Upper lobe of right lung (tissue), 1 donor: ENCODE results near the gene SLC35F3. TPM values are rescaled to one million over a fixed set of nuclear protein-coding genes. Genes with fewer than 3 reads are reported as not detected.

Experiments used
- ATAC-seq: fragments of 200-7000 bp; cut with Tn5 transposase; one replicate; pipeline ENCODE4 v1.9.1; 2020; ENCODE audit warnings: mild to moderate bottlenecking, moderate library complexity
- DNase-seq: peaks from one replicate; pipeline ENCODE4 v3.0.0-alpha.2; 2020
- H3K27ac ChIP-seq: fragments of 200-600 bp; one replicate; pipeline ENCODE4 v1.8.0; 2022
- H3K27me3 ChIP-seq: fragments of 200-600 bp; one replicate; pipeline ENCODE4 v1.8.0; 2022; ENCODE audit warnings: mild to moderate bottlenecking
- H3K36me3 ChIP-seq: fragments of 200-600 bp; one replicate; pipeline ENCODE4 v1.8.0; 2022
- H3K4me1 ChIP-seq: fragments of 200-600 bp; one replicate; pipeline ENCODE4 v1.8.0; 2022
- H3K4me3 ChIP-seq: fragments of 200-600 bp; one replicate; pipeline ENCODE4 v1.8.0; 2022; ENCODE audit warnings: mild to moderate bottlenecking
- H3K9me3 ChIP-seq: fragments of 200-600 bp; one replicate; pipeline ENCODE4 v1.8.0; 2022
- CTCF ChIP-seq: fragments of 200-600 bp; IDR thresholded peaks from one replicate; pipeline ENCODE4 v1.8.0; 2022; ENCODE audit warnings: antibody characterized with exemption
- intact Hi-C: fragments of 100-400 bp; cut with DNase I; formaldehyde crosslinking; loops from one replicate; pipeline ENCODE4 v1.11.0; 2022
- total RNA-seq: library from RNA; stranded (reverse); fragmentation: NEBNext Ultra II Directional; extraction: Animal tissue kit (Norgen Biotek cat#: 25700); gene quantifications from one replicate; pipeline ENCODE4 v1.2.1, GENCODE V29; 2021
- donor health status: DM: no; HTN: yes; CAD: no; lungs with severe emphysema.

SLC35F3 gene
- total RNA-seq, 1 donor from 2014 or later = 0.29 TPM

GRCh38 chr1:234256359-234256758 is 351.9 kb downstream of the SLC35F3 start:
- no peaks in the 10 kb centered on the region for H3K4me1 ChIP-seq
- H3K9me3 ChIP-seq = no peaks in the 10 kb centered on the region
- no peaks in the 10 kb centered on the region for H3K36me3 ChIP-seq
- no peaks in the 10 kb centered on the region for H3K27me3 ChIP-seq
- DNase-seq = no peak
- TF ChIP-seq CTCF = no peak
- H3K4me3 ChIP-seq = no peak overlapping the region
- no peak overlapping the region for H3K27ac ChIP-seq
- no peak for ATAC-seq
- intact Hi-C loops = no loop called here

DNA sequence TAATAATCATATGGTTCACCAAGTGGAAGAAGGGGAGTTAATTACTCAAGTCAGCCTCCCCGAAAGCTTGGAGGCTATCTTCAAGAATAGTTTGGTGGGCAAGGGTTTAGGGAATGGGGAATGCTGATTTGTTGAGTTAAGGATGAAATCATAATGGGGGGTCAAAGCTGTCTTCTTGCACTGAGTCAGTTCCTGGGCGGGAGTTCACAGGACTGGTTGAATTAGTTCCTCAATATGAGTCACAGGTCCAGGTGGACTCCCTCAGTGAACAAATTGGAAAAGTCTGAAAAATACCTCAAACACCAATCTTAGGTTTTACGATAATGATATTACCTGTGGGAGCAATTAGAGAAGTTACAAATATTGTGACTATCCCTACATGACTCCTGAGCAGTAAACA is 353.6 kb downstream of the SLC35F3 start:
- ATAC-seq = no peak
- no peak for TF ChIP-seq CTCF
- Histone ChIP-seq H3K4me1 (no peaks in the 10 kb centered on the region), H3K27ac (no peak overlapping the region), H3K9me3 (no peaks in the 10 kb centered on the region), H3K27me3 (no peaks in the 10 kb centered on the region), H3K36me3 (no peaks in the 10 kb centered on the region), H3K4me3 (no peak overlapping the region)
- intact Hi-C loops = no loop called here
- DNase-seq = no peak

GRCh38 chr1:234260578-234260977 is 356.1 kb downstream of the SLC35F3 start:
- H3K9me3 ChIP-seq = no peaks in the 10 kb centered on the region
- H3K27ac ChIP-seq = no peak overlapping the region
- H3K27me3 ChIP-seq = no peaks in the 10 kb centered on the region
- H3K4me1 ChIP-seq = no peaks in the 10 kb centered on the region
- intact Hi-C loops = no loop called here
- no peak for DNase-seq
- ATAC-seq = peak; percentile 33
- no peaks in the 10 kb centered on the region for H3K36me3 ChIP-seq
- H3K4me3 ChIP-seq = no peak overlapping the region
- no peak for TF ChIP-seq CTCF

GRCh38 chr1:234261545-234261944 is 357.1 kb downstream of the SLC35F3 start:
- no peak for ATAC-seq
- no peaks in the 10 kb centered on the region for H3K9me3 ChIP-seq
- no peak for DNase-seq
- no peaks in the 10 kb centered on the region for H3K27me3 ChIP-seq
- intact Hi-C loops = no loop called here
- no peaks in the 10 kb centered on the region for H3K4me1 ChIP-seq
- H3K27ac ChIP-seq = no peak overlapping the region
- H3K4me3 ChIP-seq = no peak overlapping the region
- H3K36me3 ChIP-seq = no peaks in the 10 kb centered on the region
- TF ChIP-seq CTCF = no peak

- DNase-seq (no peak), ATAC-seq (no peak)
- Histone ChIP-seq H3K9me3 (no peaks in the 10 kb centered on the region), H3K4me3 (no peak overlapping the region), H3K27me3 (no peaks in the 10 kb centered on the region), H3K36me3 (no peaks in the 10 kb centered on the region), H3K4me1 (no peaks in the 10 kb centered on the region), H3K27ac (no peak overlapping the region)
- intact Hi-C loops = no loop called here
- TF ChIP-seq CTCF = no peak
Measured at GRCh38 chr1:234262007-234262753, 357.7 kb downstream of the SLC35F3 start.

GRCh38 chr1:234262754-234263105 is 358.3 kb downstream of the SLC35F3 start:
- no peaks in the 10 kb centered on the region for H3K4me1 ChIP-seq
- no peak for ATAC-seq
- no peak for TF ChIP-seq CTCF
- no peaks in the 10 kb centered on the region for H3K9me3 ChIP-seq
- H3K27me3 ChIP-seq = no peaks in the 10 kb centered on the region
- H3K36me3 ChIP-seq = no peaks in the 10 kb centered on the region
- no peak overlapping the region for H3K4me3 ChIP-seq
- intact Hi-C loops = no loop called here
- no peak for DNase-seq
- no peak overlapping the region for H3K27ac ChIP-seq
